Gastrocnemius medialis (tissue), 4 donors: ENCODE measurements around the gene RAPGEF2. TPM values are rescaled to one million over a fixed set of nuclear protein-coding genes. Genes with fewer than 3 reads are reported as not detected.

Source experiments
- ATAC-seq, 2 donors: fragments of 150-250 bp; one replicate each; pipeline ENCODE4 v1.9.1; 2016
- DNase-seq, 2 donors: peaks; one replicate each; pipeline ENCODE4 v3.0.0-alpha.2; 2019
- H3K27ac ChIP-seq, 4 donors: fragments of 200-600 bp; sonication (generic); 1 replicate in 1 of 4; 2 replicates in 3 of 4; pipeline ENCODE4 v1.5.1; 2016 to 2018; ENCODE audit warnings: mild to moderate bottlenecking in 2 of 4, moderate library complexity in 1 of 4
- H3K27me3 ChIP-seq, 3 donors: fragments of 200-600 bp; sonication (generic) in 2 of 3; 1 replicate in 1 of 3; 2 replicates in 2 of 3; pipeline versions ENCODE4 v1.5.1 to v1.6.0; 2016 to 2019; ENCODE audit warnings: mild to moderate bottlenecking in 1 of 3, moderate library complexity in 1 of 3
- H3K36me3 ChIP-seq, 2 donors: fragments of 200-600 bp; sonication (generic) in 1 of 2; one replicate each; pipeline ENCODE4 v1.5.1; 2017 to 2018
- H3K4me1 ChIP-seq, 2 donors: fragments of 200-600 bp; sonication (generic) in 1 of 2; one replicate each; pipeline ENCODE4 v1.5.1; 2016 to 2017; ENCODE audit warnings: mild to moderate bottlenecking in 2 of 2
- H3K4me3 ChIP-seq, 4 donors: fragments of 200-600 bp; sonication (generic) in 3 of 4; 1 replicate in 1 of 4; 2 replicates in 3 of 4; pipeline ENCODE4 v1.5.1; 2016 to 2019; ENCODE audit warnings: mild to moderate bottlenecking in 2 of 4
- H3K9me3 ChIP-seq, 3 donors: fragments of 200-600 bp; sonication (generic) in 2 of 3; 1 replicate in 1 of 3; 2 replicates in 2 of 3; pipeline ENCODE4 v1.5.1; 2016 to 2019
- POLR2A ChIP-seq, 2 donors: fragments of 450-650 bp; IDR thresholded peaks; one replicate each; pipeline ENCODE4 v1.6.1; 2017; ENCODE audit warnings: antibody characterized with exemption in 2 of 2, mild to moderate bottlenecking in 2 of 2, moderate library complexity in 2 of 2
- in situ Hi-C, 4 donors: fragments of 200-750 bp; cut with MboI; loops; one replicate each; pipeline versions ENCODE4 v1.15.0 to v1.8.0; 2017; ENCODE audit warnings: low sequenced_read_pairs in 4 of 4
- intact Hi-C: fragments of 100-400 bp; cut with DNase I; formaldehyde crosslinking; loops from one replicate; pipeline ENCODE4 v1.15.1; 2023; ENCODE audit warnings: low total_unique reads
- total RNA-seq, 4 donors: library from RNA; depleted of rRNA; stranded (reverse); fragments of >200 nt; gene quantifications; one replicate each; pipeline versions ENCODE4 v1.1.0 to v1.2.3, GENCODE V29; 2016
- TF ChIP-seq, protein P1 (sequence below), 5 experiments: fragments of 450-650 bp in 3 of 5; fragments of 200-600 bp in 2 of 5; sonication (generic) in 2 of 5; IDR thresholded peaks in 4 of 5; conservative IDR thresholded peaks in 1 of 5; 1 replicate in 4 of 5; 2 replicates in 1 of 5; pipeline ENCODE4 v1.5.1; 2016 to 2019; ENCODE audit warnings: antibody characterized with exemption in 5 of 5, mild to moderate bottlenecking in 3 of 5, moderate library complexity in 3 of 5

Gene RAPGEF2
- total RNA-seq, 4 donors from 2014 or later: 32.9 to 42.3 (median 38.7) TPM

DNA sequence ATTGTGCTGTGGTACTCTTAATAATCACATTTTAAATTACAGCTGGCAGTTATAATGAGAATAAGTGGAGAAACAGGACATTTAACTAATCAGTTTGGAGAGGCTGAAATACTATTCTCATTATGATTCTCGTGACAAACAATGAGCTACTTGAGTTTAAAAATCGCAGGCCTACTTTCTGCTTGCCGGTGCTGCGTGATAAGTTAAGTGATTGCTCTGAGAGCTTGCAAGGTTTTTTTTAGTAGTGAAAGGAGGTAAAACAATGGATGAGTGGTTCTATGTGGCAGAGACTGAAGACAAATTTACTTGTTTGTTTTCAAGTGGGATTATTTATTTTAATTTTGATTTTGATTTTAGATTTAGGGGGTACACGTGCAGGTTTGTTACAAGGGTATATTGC is 114.0 kb downstream of the RAPGEF2 start:
- in situ Hi-C loops: no loop called here
- Histone ChIP-seq H3K9me3 (no peaks in the 10 kb centered on the region), H3K4me1 (peaks cover 75 to 82% of the 10 kb centered on the region in 2 donors), H3K27ac (peak overlapping the region; percentile 3 to 87 (median 14)), H3K36me3 (no peaks in the 10 kb centered on the region), H3K4me3 (no peak overlapping the region), H3K27me3 (no peaks in the 10 kb centered on the region)
- ATAC-seq (no peak), DNase-seq (no peak)
- TF ChIP-seq, protein P1, sequence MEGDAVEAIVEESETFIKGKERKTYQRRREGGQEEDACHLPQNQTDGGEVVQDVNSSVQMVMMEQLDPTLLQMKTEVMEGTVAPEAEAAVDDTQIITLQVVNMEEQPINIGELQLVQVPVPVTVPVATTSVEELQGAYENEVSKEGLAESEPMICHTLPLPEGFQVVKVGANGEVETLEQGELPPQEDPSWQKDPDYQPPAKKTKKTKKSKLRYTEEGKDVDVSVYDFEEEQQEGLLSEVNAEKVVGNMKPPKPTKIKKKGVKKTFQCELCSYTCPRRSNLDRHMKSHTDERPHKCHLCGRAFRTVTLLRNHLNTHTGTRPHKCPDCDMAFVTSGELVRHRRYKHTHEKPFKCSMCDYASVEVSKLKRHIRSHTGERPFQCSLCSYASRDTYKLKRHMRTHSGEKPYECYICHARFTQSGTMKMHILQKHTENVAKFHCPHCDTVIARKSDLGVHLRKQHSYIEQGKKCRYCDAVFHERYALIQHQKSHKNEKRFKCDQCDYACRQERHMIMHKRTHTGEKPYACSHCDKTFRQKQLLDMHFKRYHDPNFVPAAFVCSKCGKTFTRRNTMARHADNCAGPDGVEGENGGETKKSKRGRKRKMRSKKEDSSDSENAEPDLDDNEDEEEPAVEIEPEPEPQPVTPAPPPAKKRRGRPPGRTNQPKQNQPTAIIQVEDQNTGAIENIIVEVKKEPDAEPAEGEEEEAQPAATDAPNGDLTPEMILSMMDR (IDR thresholded peaks at IDR 0.05 in 4 of 5, conservative IDR thresholded peaks at IDR 0.05 in 1 of 5): no peak
- no peak for TF ChIP-seq POLR2A (IDR thresholded peaks at IDR 0.05)
- intact Hi-C loops: no loop called here

DNA sequence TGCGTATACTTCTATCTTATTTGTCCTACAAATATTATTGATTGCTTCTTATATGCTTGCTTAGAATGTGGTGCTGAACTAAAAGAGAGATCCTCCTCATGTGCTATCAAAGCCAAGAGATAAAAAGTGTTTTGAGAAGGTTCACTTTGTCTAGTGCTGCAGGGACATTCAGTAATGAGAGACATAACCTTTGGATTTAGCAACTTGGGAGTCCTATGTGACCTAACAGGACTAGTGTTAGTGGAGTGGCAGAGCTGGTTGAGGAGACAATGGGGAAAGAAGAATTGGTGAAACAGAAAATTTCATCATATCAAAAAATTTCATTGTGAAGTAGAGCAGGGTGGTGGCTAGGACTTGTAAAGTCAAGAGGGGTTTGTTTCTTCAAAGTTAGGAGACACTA is 117.0 kb downstream of the RAPGEF2 start:
- Histone ChIP-seq H3K27me3 (no peaks in the 10 kb centered on the region), H3K4me3 (no peak overlapping the region), H3K36me3 (no peaks in the 10 kb centered on the region), H3K27ac (peak overlapping the region; percentile 32 to 61 (median 54)), H3K4me1 (peaks cover 66 to 76% of the 10 kb centered on the region in 2 donors), H3K9me3 (no peaks in the 10 kb centered on the region)
- in situ Hi-C loops: no loop called here
- TF ChIP-seq POLR2A (IDR thresholded peaks at IDR 0.05): no peak
- TF ChIP-seq, protein P1 (IDR thresholded peaks at IDR 0.05 in 4 of 5, conservative IDR thresholded peaks at IDR 0.05 in 1 of 5): no peak
- no peak for DNase-seq
- intact Hi-C loops: no loop called here
- no peak for ATAC-seq

- peaks cover 65 to 73% of the 10 kb centered on the region in 2 donors for H3K4me1 ChIP-seq
- ATAC-seq (peak in 1 of 2 donors; percentile 62), DNase-seq (no peak)
- no peak overlapping the region for H3K4me3 ChIP-seq
- intact Hi-C loops: no loop called here
- H3K27me3 ChIP-seq: no peaks in the 10 kb centered on the region
- in situ Hi-C loops: no loop called here
- H3K9me3 ChIP-seq: no peaks in the 10 kb centered on the region
- TF ChIP-seq POLR2A (IDR thresholded peaks at IDR 0.05): no peak
- TF ChIP-seq, protein P1 (IDR thresholded peaks at IDR 0.05 in 4 of 5, conservative IDR thresholded peaks at IDR 0.05 in 1 of 5): no peak
- H3K36me3 ChIP-seq: no peaks in the 10 kb centered on the region
- H3K27ac ChIP-seq: peak overlapping the region; percentile 32 to 61 (median 54)
Observed at GRCh38 chr4:159220353-159220752, 117.5 kb downstream of the RAPGEF2 start.

- peak overlapping the region; percentile 32 to 61 (median 54) for H3K27ac ChIP-seq
- intact Hi-C loops: no loop called here
- no peaks in the 10 kb centered on the region for H3K36me3 ChIP-seq
- no peak overlapping the region for H3K4me3 ChIP-seq
- peaks cover 57 to 64% of the 10 kb centered on the region in 2 donors for H3K4me1 ChIP-seq
- H3K9me3 ChIP-seq: no peaks in the 10 kb centered on the region
- DNase-seq: no peak
- in situ Hi-C loops: no loop called here
- ATAC-seq: peak; percentile 28 to 65
- TF ChIP-seq, protein P1 (IDR thresholded peaks at IDR 0.05 in 4 of 5, conservative IDR thresholded peaks at IDR 0.05 in 1 of 5): no peak
- no peak for TF ChIP-seq POLR2A (IDR thresholded peaks at IDR 0.05)
- no peaks in the 10 kb centered on the region for H3K27me3 ChIP-seq
Observed at GRCh38 chr4:159221280-159221679, 118.4 kb downstream of the RAPGEF2 start.

DNA sequence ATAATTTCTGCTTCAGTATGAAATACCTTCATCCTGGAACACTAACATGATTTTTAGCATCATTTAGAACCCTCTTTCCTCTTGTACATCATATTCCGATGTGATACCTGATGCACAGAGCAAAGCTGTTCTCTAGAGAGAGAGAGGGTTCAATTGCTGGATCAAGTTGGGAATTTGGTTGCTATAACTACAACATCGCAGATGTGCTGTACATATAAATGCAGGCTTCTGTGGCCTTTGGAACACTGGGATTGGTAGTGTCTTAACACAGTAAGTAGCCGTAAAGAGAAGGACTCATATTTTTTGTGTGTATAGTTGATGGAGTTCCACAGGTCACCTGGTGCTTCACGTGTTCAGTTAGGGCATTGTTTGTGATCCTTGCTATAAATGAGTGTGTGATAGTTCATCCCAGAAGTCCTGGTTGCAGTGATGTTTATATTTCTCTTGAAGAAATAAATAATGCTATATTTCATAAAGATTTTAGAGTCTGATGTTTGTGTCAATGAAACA is 119.2 kb downstream of the RAPGEF2 start:
- H3K4me1 ChIP-seq: peaks cover 57 to 64% of the 10 kb centered on the region in 2 donors
- DNase-seq (no peak), ATAC-seq (no peak)
- in situ Hi-C loops: no loop called here
- TF ChIP-seq, protein P1 (IDR thresholded peaks at IDR 0.05 in 4 of 5, conservative IDR thresholded peaks at IDR 0.05 in 1 of 5): no peak
- no peak for TF ChIP-seq POLR2A (IDR thresholded peaks at IDR 0.05)
- peak overlapping the region in 3 of 4 donors; percentile 19 to 60 (median 43) for H3K27ac ChIP-seq
- H3K4me3 ChIP-seq: no peak overlapping the region
- H3K36me3 ChIP-seq: no peaks in the 10 kb centered on the region
- H3K27me3 ChIP-seq: no peaks in the 10 kb centered on the region
- intact Hi-C loops: no loop called here
- H3K9me3 ChIP-seq: no peaks in the 10 kb centered on the region
